T-helper 17 cell (primary cell): ENCODE data around the gene CBX3. TPM values are rescaled to one million over a fixed set of nuclear protein-coding genes. Genes with fewer than 3 reads are reported as not detected.

Experiments used
- total RNA-seq, 4 donors: library from RNA in 2 of 4; stranded (reverse) in 2 of 4; gene quantifications; one replicate each; pipeline ENCODE4 v1.2.3 and lab custom pipeline; 2022 to 2026

The CBX3 gene
- total RNA-seq, 2 donors from 2014 or later = 98.3 to 102 TPM

Other genes with a start within 250 kb of the CBX3 start
- gene NFE2L3, start 49.5 kb upstream of the CBX3 start, total RNA-seq = 1 to 10 TPM; 3.9 to 4.3 TPM
- 100 to 1,000 TPM; 392 to 399 TPM for gene HNRNPA2B1, start 999 bp upstream of the CBX3 start, total RNA-seq
- 10 to 100 TPM in 1 of 2 donors, 1 to 10 TPM in 1; 9.8 to 12.4 TPM for gene SNX10, start 90.1 kb downstream of the CBX3 start, total RNA-seq